CD4-positive, alpha-beta T cell treated with Interleukin-4 for 1 hour (primary cell): ENCODE data around the gene KIT.

ENCODE experiments used
- DNase-seq, 2 donors: peaks; one replicate each; pipeline ENCODE4 v3.0.0-alpha.2; 2020 to 2022

The KIT gene

DNA sequence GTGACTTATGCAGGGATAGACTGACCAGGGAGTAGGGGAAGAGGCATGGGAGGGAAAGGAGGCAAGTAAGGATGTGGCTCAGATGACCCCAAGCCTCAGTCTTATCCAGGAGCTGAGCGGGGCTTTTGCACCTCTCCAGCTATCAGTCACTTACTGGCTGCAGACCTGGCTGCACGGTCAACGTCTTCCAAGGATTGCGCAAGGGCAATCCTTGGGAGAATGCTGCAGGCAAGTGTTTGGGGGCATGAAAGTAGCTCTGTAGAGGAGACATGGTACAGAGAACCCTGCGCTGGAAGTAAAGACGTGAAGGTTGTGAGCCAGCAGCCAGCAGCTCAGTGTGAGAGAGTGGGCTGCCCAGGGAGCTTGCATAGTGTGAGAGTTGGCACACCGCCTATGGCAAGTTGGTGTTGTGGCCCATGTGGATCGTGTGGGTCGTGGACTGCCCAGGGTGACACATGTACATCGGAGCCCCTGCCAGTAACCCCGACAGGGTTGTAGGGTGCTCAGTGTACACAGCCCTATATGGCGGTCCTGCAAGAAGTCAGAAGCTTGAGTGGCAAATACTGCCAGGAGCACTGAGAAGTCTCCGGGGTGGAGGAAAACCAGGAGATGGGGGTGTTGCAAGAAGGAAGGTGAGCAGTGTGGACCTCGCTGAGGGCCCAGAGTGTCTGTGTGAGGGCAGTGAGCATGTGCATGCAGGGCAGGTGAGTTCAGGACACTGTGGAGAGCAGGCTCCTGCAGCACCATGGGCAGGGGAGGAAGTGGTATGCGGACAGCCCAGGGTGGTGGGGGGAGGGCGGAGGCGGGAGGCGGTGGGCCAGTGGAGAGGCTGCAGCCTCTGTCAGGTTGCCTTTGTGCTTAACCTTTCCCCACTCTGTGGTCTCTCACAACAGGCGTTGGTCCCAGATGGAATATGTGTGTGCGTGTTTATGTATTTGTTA is 50.9 kb downstream of the KIT start:
- no peak for DNase-seq

DNA sequence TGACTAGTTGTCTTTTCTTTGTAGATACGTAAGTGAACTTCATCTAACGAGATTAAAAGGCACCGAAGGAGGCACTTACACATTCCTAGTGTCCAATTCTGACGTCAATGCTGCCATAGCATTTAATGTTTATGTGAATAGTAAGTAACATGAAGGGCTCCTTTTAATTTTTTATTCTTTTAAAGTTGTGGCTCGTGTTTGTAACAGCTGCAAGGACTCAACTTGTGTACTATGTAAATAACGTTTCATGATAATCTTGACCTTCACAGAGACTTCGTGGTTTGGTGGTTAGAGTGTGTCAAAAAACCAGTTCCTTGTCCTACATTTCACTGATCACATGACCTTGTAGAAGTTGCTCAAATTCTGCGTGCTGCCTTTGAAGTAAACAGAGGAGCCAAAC is 51.6 kb downstream of the KIT start:
- peak in 1 of 2 donors; percentile 21 for DNase-seq

DNA sequence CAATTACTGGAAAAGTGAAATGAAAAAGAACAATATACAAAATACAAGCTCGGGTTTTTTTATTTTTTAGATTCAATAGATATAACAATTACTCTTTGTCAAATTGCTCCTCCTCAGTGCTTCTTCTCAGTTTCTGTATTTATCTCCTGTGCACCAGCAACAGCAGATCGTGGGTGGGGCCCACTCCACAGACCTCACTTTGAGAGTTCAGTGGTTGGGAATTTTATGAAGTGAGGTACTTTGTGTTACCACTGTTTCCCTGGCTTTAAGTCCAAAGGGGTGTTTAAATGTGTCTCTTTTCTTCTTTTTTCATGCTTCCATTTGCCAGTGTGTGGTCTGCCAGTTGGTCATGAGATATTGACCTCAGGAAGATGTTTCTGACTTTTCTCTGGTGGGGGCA is 54.4 kb downstream of the KIT start:
- no peak for DNase-seq

DNA sequence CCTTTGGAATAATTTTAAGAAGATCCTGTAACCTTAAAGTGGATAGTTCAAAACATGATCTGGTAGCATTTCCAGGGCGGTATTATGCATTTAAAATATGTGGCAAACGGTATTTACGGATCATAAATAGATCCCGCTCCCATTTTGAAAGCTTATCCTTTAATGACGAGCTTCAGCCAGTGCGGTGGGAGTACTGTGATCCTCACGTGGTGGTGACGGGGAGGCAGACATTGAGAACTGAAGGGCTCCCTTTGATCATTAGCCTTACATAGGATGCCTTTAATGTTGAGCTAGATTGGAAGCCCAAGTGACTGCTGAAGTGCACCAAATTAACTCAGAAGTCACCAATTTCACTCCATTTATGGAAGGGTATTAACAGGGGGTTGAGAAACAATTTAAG is 56.9 kb downstream of the KIT start:
- DNase-seq = no peak

DNA sequence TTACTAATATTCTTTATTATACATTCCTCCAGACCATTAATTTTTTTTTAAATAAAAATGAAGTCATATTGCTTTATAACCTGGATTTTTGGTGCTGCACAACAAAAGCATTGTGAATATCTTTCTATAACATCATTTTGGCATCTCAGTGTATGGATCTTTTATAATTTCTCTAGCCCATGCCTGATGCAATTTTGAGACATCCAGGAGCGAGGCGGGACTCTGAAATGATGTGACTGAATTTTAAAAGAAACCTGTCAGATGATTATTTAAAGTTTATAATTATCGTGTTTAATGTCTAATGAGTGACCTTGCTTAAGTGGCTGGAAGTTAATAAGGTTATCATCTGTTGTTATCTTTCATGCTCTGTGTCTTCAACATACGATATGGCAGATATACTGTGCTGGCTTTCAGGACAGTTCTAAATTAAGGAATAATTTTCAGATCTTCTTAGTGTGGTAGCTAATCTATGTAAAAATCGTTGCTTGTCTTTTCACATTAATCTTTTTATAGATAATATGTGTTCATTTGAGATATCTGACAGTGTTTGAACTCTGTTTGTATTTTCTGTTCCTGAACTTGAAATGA is 58.8 kb downstream of the KIT start:
- no peak for DNase-seq

DNA sequence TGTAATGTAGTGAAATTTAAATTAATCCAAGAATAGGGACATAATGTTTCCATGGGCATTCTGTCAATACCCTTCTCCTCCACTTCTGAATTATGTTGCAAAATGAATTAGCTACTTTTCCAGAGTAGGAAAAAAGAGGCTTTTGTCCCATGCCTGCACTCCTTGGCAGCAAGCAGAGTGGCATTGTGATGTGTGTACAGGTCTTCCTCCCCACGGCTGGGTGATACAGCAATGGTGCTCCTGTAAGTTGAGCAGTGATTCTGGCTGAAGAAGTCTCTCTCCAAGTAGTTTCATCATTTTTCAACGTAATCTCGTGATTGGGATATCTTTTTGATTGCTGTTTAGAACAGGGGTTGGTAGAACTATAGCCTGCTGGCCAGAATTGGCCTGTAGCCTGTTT is 59.9 kb downstream of the KIT start:
- DNase-seq = no peak

DNA sequence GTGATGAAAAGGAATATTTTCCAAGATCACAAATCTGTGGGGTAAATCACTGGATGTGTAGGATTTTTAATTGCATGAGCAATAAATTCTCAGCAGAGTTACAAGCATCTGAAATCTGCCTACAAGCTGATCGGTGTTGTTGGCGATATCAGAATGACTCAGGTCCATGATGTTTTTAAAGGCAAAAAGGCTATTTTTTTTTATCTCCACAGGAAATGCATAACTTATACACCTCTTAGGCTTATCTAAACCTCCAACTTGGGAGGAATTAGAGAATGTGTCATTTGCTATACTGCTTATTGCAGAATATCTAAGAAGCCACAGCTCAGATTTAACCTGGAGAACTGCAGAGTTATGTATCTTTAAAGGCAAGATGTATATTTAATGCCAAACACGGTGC is 61.6 kb downstream of the KIT start:
- no peak for DNase-seq

DNA sequence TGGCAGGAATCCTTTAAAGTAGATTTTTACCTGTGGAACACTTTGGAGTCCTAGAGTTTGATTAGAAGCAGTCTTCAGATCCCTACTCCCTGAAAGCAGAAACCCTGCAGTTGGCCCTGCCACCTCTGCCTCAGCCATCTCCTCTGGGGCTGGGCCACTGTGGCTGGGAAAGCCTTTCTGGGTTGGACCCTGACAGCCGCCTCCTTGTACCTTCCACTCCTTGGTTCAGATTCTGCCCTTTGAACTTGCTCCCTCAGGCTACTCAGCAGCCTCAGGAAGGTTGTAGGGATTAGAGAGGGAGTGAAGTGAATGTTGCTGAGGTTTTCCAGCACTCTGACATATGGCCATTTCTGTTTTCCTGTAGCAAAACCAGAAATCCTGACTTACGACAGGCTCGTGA is 65.5 kb downstream of the KIT start:
- no peak for DNase-seq

DNA sequence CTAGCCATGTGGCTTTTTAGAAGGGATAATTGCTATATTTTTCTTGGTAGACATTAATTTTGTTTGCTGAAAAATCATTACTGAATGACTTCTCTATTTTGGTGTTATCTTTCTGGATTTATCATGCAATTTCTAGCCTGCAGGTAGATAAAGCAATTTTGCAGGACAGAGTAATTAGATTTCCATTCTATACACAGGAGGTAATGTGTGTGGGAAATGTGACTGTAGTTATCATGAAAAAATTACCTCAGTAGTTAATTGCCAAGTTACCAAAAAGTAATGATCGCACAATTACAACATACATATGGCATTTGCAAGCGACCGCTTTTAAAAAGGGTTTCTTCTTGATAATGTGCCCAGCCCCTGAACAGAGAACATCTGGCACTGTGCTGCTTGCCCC is 66.1 kb downstream of the KIT start:
- DNase-seq = no peak

DNA sequence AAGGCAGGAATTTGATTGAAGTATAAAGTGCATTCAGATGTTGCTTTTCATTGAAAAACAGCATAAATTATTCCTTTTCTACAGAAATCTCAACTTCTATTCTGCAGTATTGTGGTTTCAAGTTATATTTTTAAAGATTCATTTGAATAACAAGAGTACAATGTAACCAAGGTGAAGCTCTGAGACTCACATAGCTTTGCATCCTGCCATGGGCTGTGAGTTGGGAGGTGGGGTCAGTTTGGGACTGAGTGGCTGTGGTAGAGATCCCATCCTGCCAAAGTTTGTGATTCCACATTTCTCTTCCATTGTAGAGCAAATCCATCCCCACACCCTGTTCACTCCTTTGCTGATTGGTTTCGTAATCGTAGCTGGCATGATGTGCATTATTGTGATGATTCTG is 69.2 kb downstream of the KIT start:
- no peak for DNase-seq

DNA sequence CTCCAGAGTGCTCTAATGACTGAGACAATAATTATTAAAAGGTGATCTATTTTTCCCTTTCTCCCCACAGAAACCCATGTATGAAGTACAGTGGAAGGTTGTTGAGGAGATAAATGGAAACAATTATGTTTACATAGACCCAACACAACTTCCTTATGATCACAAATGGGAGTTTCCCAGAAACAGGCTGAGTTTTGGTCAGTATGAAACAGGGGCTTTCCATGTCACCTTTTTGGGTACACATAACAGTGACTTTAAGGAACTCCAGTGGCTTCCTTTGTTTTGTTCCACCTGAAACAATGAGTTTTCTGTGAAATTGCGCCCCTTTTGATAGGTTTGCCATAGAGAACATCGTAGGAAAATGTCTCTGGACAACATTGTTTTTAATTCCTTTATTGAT is 69.6 kb downstream of the KIT start:
- DNase-seq = no peak

DNA sequence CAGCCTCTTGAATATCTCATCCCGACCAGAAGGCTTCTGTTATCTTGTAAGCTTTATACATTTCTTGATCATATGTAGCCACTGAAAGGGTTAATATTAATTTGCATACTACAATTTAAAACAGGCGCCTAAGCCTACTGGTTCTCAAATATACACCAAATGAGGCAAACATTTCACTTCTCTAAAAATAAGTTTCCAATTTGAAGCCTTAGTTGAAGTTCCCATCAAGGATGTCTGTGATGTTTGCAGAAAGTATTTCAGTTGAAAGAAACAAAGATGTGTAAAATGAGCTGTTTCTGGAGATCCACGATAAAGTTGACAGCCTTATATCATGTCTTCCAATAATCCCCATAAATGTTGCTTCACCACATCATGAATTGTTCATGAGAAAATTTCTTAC is 70.6 kb downstream of the KIT start:
- no peak for DNase-seq

DNA sequence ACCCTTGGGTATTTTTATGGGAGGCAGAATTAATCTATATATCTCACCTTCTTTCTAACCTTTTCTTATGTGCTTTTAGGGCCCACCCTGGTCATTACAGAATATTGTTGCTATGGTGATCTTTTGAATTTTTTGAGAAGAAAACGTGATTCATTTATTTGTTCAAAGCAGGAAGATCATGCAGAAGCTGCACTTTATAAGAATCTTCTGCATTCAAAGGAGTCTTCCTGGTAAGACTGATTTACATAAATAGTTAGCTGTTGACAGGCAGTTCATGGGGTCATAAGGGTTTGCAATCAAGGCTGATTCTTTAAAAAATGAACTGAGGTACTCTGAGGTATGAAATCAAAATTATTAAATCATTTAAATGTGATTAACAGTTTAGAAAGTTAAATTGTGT is 71.5 kb downstream of the KIT start:
- no peak for DNase-seq

DNA sequence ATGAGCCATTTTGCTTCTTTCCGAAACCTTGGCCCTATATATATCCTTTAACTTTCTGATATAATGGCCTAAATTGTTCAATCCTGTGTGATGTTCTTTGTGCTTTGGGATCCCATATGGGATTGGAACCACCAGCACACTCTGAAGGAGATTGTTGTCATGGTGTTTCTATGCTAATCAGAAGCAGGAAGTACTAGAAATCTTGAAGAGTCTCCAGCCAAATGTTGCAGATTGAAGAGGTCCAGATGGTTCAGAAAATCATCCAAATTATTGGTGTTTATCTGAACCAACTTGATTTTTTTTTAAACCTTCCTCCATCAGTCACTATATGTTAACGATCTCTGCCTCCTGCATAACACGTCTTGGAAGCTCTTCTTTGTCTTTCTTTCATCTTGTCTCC is 72.8 kb downstream of the KIT start:
- DNase-seq = no peak

DNA sequence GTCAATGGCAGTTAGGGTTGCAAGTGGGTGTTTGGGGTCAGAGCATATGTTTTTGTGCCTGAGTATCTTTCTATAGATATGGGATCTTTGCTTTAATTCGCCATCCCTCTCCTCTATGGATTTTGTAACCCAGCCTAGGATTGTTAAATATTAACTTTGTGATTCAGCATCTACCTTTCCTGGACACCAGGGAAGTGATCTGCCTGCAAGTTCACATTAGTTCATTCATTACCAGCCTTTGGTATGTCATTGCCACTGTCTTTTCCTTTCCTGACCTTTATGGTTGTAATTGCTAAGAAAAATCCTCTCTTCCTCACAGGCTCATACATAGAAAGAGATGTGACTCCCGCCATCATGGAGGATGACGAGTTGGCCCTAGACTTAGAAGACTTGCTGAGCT is 73.8 kb downstream of the KIT start:
- DNase-seq = no peak

DNA sequence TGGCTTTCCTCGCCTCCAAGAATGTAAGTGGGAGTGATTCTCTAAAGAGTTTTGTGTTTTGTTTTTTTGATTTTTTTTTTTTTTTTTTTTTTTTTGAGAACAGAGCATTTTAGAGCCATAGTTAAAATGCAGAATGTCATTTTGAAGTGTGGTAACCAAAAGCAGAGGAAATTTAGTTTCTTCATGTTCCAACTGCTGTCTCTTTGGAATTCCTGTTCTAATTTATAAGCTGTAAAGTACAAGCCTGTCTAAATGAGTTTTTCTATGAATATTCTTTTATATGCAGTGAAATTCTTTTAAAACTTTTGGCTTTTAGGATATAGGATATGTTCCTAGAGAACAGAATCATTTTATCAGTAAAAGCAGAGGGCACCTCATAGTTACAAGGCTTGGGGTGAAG is 74.2 kb downstream of the KIT start:
- DNase-seq = no peak

DNA sequence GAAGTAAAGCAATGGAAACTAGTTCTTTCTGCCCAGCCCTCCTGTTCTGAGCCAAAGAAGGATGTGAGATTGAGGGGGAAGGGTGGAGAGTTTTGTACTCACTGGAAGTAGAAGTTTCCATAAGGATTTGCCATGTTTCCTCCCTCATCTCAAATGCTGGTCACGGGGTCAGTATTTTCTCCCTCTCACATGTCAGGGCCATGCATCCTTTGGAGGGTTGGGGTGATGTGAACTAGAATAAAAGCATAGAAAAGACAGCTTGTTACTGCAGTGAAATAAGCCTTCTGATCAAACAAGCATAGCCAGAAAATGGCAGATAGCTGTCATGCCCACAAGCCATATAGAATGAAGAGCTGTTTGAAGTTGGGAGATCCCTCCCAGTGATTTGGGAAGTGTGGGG is 79.7 kb downstream of the KIT start:
- no peak for DNase-seq

DNA sequence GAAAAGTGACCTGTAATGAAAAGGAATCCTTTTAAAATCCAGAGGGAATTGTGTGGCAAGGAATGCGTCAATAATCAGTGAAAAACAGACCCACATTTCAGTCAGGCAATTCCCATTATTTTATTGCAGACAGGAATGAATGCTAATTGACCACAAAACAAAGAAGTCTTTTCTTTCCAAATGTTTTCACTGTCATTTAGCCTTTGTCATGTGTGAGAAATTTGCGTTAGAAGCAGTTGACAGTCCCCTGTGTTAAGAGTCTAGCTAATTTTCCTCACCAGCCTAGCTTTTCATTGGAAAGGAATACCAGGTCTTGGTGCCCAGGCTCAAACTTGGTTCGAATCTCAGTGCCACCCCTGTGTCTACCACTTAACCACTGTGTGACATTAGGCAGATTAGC is 83.4 kb downstream of the KIT start:
- DNase-seq = no peak

DNA sequence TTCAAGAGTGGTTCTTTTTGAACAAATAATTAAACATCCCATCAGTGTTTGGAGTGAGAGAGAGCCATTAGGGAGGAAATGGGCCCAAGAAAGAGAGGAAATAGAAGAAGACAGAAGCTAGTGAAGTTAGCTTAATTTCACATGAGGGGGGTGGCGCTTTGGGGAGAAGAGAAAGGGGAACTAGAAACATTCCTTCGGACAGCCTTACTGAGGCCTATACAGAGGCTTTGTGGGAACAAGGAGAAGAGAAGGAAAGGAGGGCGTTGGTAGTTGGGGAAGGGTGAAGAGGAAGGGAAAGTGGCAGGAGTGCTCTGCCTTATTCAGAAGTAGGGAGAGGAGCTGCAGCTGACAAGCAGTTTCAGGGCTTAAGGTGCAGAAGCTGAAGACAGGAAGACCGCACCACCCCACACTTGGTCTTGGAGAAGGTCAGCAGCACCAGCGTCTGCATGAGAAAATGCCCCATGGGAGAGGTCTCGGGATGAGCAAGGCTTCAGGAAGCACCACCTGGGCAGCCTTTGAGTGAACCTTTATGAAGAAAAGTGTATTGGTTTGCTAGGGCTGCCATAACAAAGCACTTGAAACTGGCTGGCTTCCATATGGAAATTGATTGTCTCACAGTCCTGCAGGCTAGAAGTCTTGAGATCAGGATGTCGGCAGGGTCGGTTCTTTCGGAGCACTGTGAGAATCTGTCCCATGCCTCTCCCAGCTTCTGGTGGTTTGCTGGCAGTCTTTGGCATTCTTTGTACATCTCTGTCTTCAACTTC is 85.1 kb downstream of the KIT start:
- DNase-seq = no peak

DNA sequence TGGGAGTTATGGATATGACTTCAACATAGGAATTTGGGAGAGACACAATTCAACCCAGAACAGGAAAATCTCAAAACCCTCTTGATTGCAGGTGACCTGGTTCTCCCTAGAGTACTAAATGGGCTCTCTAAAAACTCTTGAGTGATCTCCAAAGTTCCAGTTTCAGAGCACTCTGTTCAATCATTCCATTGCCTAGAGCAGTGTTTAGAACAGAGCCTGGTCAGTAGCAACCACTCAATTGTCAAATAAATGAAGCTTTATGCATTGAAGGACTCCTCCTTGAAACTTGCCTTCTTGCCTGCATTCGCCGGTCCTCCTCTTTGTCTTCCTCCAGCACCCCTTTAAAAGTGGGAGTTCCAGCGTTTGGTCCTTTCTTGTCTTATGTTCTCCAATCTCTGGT is 85.8 kb downstream of the KIT start:
- DNase-seq = no peak

DNA sequence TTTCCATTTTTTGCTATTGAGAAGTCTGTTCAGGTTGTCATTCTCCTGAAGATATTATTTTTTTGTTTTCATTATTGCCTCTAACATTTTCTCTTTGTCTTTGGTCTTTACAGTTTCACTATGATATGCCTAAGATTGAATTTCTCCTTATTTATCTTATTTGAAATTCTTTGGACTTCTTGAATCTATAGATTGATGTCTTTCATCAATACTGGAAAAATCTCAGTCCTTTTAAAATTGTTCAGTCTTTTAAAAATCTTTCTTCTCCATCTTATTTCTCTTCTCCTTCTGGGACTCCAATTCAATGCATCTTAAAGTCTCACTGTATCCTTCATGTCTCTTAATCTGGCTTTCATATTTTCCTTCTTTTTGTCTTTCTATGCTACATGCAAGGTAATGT is 86.7 kb downstream of the KIT start:
- no peak for DNase-seq

DNA sequence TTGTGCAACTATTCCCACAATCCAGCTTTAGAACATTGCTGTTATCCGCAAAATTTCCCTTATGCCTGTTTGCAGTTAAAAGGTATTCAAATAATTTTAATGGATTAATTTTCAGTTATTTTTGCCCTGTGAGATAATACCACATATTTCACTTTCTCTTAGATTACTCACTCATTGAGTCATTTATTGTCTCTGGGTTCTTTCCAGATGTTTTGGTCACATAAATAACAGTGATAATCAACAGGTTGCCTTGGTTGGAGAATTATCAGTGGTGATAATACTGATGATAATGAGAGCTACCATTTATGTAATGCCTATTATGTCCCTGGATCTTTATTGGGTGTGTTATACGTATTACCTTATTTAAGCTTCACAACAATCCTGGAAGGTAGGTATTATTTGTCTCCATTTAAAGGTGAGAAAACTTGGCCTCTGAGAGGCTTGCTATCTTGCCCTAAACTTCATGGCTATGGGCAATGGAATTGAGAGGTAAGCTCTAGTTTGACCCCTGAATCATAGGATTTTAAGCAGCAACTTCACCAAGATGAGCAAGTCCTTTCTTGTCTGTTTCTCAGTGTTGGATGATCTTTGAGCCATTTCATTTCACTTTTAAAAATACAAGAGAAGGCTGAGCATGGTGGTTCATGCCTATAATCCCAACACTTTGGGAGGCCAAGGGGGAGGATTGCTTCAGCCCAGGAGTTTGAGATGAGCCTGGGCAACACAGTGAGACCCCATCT is 87.4 kb downstream of the KIT start:
- no peak for DNase-seq

DNA sequence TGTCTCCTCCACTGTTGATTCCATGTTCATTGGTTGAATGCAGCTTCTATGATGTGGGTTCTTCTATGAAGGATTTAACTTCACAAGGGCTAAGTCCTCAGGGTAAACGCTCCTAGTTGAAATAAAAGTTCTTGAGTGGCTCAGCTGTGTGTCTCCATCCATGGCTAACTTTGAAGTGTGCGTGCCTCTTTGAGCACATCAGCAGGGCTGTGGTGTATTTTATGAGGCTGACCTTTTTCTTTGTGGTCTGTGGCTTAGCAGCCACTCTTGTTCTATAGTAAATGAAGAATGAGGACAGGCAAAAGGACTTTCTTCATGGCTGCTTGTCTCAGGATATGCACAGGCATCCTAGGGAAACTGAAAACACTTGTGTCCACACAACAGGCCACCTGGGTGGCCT is 88.5 kb downstream of the KIT start:
- DNase-seq = no peak
